Measurements from ENCODE around the gene HEATR5A.
"Not testable (repeated sequence)": the region's sequence is repeated elsewhere in the genome, so short reads cannot be mapped to it uniquely, and the experiment has no call there.

The HEATR5A gene

DNA sequence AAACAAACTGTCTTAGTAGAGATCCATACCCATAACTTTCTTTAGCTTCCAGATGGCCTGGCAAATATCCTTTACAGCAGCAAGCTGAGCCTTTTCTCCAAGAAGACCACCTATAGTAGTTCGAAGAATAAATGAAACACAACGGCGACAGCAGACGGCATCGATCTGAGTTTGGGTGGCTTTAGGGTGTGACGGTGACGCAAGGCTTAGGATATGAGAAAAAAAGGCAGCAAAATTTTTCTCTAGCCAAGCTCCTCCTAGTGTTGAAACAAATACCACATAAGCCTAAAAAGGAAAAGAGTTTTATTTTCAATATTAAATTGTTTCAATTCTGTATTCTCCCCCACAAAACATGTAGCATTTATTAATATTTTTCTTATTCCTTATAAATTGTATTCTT, 33.3 kb downstream of the HEATR5A start:
- no peak for DNase-seq

DNA sequence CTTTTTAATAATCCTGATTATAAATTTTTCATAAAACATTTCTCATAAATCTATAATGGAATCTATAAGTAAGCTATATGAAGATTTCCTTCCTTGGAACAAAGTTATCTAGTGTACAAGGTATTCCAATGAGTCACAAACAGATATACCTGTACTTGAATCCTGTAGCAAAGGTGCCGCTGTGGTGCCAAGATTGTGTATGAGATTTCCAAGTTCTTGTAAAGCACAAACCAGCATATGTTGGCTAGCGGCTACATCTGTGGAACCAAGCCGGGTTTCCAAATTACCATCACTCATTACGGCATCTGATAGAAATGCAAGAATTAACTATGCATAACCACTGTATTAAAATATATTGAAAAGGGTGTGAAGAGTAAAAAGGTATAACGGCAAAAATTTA, 34.1 kb downstream of the HEATR5A start:
- DNase-seq, result no peak

DNA sequence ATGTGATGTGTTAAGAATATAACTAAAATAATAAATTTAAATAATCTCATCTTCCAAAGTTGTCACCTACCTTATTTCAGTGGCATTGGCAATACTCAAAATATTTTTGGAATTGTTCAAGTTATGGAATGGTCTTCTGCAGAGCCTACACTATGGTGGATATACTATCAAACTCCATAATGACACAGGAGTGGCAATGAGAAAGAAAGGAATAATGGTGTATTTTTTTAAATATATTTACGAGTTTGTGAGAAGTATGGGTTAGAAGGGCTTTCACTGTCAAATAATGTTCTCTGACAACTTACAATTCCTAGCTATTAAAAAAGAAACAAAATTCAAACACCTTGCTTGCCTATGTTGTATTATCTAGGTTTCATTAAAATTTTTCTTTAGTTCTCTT, 38.1 kb downstream of the HEATR5A start:
- DNase-seq, result no peak

DNA sequence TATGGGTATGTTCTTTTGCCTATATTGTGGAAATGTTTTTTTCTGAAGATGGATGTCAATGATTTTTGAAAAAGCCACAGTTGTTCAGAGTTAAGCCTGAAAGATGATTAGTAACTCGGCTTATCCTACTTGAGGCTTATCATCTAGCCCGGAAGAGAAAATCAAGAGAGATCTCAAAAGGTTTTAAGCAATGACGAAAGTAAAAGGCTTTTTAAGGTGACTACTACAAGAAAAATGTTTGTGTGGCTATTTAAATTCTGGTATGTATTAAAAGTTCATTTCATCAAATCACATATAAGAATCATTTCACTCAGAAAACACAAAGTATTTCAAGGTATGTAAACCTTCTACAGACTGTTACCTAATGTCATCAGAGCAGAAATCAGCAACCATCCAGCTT, 40.2 kb downstream of the HEATR5A start:
- DNase-seq, result peak; percentile 71

DNA sequence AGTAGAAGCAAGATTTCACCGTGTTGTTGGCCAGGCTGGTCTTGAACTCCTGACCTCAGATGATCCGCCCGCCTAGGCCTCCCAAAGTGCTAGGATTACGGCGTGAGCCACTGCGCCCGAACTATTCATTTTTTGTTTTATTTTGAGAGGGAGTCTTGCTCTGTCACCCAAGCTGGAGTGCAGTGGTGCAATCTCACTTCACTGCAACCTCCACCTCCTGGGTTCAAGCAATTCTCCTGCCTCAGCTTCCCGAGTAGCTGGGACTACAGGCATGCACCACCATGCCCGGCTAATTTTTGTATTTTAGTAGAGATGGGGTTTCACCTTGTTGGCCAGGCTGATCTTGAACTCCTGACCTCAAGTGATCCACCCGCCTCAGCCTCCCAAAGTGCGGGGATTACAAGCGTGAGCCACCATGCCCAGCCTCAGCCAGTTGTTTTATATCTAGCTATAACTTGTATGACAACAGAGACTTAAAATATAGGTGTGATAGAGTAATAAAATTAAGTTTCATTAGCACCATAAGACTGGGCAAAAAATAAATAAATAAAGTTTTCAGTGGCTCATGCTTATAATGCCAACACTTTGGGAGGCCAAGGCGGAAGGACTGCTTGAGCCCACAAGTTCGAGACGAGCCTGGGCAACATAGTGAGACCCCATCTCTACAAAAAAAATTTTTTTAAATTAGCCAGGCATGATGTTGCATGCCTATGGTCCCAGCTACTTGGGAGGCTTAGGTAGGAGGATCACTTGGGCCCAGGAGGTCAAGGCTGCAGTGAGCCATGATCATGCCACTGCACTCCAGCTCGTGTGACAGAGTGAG, 41.0 kb downstream of the HEATR5A start:
- DNase-seq, result not testable (repeated sequence)

DNA sequence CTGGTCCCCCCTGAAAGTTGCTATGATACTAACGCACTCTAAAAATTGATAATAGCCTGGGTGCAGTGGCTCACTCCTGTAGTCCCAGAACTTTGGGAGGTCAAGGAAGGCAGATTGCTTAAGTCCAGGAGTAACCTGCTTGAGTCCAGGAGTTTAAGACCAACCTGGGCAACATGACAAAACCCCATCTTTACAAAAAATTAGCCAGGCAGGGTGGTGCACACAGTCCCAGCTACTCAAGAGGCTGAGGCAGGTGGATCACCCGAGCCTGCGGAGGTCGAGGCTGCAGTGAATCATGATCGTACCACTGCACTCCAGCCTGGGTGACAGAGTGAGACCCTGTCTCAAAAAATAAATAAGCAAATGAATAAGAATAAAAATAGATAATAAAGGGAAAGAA, 42.9 kb downstream of the HEATR5A start:
- DNase-seq, result no peak

DNA sequence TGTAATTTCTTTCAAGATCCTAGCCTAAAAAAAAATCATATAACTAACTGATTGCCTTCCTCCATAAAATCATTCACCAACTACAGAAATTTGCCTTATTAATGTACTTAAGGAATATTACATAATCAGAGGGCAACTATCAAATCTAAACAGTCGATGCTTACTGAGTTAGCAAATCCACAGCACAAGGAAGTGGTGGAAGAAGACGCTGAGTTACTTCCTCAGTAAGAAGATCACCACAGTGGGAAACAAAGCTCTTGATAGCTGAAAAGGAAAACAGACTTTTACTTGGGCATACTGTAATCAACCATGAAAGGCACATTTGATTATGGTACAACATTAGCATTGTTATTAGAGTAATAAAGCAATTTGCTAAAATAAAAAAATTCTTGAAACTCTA, 48.7 kb downstream of the HEATR5A start:
- no peak for DNase-seq

DNA sequence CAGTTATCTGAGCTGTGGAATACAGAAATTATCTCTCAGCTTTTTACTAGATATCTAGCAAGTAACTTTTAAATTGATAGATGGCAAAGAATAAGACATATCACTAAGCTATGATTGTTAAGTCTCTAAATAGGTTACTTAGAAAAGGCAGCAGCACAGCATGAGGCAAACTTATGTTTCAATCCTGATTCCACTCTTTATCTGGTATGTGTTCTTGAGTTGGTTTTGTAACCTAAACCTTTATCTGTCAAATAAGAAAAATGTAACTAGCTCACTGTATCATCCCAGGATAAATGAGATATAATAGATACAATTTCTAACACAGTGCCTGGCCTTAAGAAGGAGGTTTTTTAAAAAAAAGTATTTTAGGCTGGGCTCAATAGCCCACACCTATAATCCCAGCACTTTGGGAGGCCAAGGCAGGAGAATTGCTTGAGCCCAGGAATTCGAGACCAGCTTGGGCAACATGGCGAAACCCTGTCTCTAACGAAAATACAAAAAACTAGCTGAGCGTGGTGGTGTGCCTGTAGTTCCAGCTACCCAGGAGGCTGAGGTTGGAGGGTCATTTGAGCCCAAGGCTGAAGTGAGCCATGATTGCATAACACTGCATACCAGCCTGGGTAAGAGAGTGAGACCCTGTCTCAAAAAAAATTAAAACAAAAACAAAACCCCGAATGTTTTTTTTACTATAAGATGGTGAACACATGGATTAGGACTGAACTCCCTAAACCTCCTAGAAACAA, 56.8 kb downstream of the HEATR5A start:
- DNase-seq, result no peak

DNA sequence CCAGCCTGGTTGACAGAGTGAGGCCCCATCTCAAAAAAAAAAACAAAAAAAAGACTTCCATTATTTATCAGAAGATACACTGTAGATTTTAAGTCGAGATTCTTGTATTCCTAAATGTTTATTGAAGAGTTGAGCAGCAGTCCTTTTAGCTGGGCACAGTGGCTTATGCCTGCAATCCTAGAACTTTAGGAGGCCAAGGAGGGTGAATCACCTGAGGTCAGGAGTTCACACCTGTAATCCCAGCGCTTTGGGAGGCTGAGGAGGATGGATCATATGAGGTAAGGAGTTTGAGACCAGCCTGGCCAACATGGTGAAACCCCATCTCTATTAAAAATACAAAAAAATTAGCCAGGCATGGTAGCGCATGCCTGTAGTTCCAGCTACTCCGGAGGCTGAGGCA, 57.6 kb downstream of the HEATR5A start:
- no peak for DNase-seq

DNA sequence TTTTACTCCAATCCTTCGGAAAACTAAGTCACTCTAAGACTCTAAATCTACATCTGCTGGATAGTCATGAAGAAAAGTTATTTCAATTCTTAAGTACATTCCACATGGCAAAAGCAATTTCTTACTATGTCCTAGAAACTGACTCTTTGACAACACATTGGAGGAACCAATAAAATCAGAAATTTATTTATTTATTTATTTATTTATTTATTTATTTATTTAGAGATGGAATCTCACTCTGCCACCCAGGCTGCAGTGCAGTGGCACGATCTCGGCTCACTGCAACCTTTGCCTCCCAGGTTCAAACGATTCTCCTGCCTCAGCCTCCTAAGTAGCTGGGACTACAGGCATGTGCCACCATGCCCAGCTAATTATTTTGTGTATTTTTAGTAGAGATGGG, 58.6 kb downstream of the HEATR5A start:
- not testable (repeated sequence) for DNase-seq

DNA sequence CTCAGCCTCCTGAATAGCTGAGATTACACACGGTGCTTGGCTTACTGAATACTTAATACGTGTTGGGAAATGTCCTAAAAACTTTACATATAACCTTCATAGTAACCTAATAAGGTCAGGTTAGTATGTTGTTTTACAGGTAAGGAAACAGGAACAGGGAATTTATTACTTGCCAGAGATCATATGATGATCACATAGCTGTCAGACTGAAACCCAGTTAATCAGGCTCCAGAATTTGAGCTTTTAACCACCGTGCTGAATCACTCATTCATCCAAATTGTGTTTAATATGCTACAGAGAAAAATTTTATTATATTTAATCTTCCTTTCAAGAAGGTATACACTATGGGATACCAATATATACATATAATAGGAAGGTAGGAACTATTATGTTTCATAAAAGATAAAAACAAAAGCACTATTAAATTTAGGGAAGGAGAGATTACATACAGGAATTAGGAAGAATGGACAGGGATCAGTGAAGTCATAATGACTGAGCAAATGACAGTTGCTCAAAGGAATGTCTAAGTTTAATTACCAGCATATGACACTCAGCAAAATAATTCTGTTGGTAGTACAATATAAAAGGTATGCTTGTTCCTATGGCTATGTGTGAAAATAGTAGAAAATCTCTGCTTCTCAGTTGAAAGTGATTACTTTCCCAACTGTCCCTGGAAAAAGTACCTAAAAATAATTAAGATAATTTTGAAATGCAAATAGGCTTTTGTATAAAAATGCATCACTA, 59.3 kb downstream of the HEATR5A start:
- DNase-seq, result no peak

DNA sequence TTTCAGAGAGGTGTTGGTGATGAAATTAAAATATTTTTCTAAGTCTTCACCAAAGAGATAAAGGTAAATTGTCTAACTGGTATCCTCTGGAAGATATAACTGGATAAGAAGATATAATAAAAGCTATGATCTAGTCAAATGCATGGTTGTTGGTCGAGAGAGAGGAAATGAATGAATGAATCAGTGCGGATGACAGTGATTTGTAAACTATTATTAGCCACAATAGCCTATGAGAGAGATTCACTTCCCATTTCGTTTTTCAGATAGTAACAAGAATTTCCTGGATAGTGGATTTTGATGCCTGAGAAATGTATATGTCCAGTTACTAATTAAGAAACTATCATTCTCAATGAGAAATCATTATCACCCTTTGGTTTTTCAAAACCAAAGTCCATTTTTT, 63.1 kb downstream of the HEATR5A start:
- DNase-seq, result no peak

DNA sequence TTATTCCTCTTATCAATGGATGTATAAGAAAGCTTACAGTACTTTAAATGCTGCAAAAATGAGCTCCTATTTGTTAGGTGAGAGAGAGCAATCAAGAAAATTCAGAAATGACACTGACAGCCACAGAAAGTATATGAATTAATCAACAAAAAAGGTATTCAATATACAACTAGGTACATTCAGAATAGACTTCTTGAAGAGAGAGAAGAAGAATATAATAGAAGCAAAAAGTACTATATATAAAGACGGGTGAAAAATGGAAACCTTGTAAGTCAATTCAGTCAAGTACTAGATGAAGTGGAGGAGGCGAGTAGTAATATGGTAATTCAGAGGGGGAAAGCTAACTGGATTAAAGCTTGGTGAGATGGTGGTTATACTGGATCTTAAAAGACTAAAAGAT, 74.3 kb downstream of the HEATR5A start:
- peak; percentile 4 for DNase-seq

DNA sequence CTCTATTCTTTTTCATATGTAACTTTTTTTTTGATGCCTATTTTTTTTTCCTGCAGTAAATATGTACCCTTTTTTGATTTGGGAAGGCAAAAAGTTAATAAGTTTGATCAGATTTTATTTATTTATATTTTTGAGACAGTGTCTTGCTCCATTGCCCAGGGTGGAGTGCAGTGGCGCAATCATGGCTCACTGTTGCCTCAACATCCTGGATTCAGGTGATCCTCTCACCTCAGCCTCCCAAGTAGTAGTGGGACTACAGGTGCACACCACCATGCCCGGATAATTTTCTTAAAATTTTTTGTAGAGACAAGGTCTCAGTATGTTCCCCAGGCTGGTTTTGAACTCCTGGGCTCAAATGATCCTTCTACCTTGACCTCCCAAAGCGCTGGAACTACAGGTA, 79.1 kb downstream of the HEATR5A start:
- no peak for DNase-seq

DNA sequence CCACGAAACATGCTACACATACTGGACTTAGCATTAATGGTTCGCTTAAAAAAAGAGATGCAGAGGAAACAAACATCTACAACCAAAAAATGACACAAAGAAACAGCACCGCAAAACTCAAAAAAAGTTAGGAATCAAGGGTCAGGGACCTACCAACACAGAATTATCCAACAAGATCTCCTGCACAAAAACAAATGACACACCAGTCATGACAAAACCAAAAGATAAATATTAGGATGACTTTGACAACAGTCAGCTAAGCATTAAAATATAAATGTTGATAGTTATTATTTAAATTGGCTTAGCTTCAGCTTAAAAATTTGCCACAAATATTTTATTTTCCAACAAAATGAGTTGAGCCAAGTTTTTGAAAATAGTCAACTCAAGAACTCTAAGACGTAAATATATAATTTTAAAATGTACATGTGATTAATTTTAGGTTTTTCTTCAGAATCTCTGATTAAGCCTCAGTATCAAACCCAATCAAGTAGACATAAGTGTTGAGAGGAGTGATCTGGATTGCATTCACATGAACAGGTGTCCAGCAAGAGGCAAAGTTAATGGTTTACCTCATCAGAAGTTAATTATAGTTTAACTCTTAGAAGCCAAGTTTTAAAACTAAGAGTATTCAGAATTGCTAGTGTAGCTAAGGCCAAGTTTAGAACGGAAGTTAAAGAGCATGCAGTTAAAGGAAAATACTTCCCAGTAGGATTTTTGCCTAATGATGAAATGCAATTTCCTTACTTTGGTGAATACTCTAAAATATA, 79.9 kb downstream of the HEATR5A start:
- DNase-seq, result no peak

DNA sequence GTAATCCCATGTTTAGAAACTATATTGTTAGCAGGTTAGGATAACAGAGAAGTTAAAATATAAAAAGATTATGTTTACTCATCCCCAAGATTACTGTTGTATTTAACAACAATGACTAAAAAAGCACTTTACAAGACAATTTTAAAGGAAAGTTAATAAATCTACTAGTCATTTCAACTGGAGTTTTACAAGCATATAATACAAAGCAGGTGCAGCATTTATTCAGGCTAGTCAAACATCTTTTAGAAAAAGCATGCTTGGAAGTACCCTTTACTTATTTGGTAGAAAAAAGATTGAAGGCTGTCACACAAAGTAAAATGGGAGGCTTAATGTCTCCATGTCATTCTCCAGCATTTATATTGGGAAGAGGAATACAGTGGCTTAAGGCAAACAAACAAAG, 80.6 kb downstream of the HEATR5A start:
- DNase-seq, result no peak

DNA sequence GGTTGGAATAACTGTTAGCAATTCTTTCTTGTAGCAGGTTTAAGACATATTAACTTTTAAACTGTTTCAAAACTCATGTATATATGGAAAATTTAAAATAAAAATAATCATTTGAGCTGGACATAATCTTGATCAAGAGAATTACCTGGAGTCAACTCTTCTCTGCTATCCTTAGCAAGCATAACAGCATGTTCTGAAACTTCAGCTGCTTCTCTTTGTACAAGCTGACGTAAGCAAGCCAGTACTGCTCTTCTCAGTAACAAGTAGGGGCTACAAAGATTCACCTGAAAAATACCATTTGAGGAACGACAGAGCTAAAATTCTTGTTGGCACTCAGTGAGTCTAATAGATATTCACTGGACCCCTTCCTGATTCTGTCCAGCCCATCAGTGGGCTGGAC, 83.0 kb downstream of the HEATR5A start:
- DNase-seq, result no peak

DNA sequence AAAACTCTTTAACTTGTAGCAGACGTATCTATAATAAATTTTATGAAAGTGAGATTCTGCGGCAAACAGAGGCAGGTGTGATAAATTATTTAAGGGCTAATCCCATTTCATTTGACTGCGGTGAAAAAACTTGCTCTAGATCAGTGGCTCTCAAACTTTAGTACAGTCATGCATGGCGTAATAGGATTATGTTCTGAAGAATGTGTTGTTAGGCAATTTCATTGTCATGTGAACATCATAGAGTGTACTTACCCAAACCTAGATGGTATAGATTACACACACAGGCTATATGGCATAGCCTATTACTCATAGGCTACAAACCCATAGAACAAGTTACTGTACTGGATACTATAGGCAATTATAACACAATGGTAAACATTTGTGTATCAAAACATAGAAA, 83.7 kb downstream of the HEATR5A start:
- peak; percentile 68 for DNase-seq

DNA sequence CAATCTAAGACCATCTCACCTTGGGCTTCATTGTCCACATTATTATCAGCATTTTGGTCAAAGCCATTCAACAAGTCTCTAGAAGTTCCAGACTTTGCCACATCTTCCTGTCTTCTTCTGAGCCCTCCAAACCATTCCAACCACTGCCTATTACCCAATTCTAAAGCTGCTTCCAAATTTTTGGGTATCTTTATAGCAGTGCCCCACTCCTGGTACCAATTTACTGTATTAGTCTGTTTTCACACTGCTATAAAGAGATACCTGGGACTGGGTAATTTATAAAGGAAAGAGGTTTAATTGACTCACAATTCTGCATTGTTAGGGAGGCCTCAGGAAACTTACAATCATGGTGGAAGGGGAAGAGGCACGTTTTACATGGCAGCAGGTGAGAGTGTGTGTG, 89.0 kb downstream of the HEATR5A start:
- DNase-seq, result not testable (repeated sequence)

DNA sequence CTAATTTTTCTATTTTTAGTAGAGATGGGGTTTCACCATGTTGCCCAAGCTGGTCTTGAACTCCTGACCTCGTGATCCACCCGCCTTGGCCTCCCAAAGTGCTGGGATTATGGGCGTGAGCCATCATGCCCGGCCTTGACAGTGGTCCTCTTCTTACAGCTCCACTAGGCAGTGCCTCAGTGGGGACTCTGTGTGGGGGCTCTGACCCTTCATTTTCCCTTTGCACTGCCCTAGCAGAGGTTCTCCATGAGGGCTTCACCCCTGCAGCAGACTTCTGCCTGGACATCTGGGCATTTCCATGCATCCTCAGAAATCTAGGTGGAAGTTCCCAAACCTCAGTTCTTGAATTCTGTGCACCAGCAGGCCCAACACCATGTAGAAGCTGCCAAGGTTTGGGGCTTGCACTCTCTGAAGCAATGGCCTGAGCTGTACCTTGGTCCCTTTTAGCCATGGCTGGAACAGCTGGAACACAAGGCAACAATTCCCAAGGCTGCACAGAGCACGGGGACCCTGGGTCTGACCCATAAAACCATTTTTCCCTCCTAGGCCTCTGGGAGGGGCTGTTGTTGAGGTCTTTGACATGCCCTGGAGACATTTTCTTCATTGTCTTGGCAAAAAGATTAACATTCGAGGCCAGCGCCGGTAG, 90.4 kb downstream of the HEATR5A start:
- DNase-seq, result not testable (repeated sequence)

DNA sequence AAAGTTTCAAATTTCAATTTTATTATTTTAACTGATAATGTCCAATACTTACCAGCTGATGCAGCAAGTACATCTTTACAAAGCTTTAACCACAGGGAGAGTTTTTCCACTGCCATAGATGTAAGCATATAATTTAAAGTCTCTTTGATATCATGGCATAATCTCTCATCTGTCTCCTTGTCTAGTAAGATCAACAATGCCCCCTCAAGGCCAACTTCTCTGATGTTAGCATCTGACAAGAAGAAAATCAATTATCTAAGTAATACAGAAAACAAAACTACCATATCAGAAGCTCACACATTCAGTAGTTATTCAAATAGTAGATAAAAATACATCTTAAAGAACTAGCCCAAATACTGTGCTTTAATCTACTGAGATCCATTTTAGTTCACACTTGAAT, 94.2 kb downstream of the HEATR5A start:
- DNase-seq, result no peak

DNA sequence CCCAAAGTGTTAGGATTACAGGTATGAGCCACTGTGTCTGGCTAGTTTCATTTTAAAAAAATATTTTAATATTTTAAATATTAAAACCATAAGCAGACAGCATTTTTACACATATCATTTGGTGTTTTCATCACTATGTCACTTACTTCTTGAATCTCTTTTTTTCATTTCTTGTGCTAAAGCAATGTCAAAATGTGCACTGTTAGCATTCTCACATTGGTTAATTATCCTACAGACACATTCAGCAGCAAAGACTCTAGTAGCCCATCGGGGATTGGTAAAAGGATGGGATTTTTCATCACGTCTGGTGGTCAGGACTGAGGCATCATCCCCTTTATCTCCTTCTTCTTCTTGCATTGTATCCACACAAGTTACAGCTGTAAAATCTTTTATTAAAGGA, 96.9 kb downstream of the HEATR5A start:
- DNase-seq, result no peak

Data from NCI-H82 (cell line).